ENCODE results near the gene USP14. TPM values are rescaled to one million over a fixed set of nuclear protein-coding genes. Genes with fewer than 3 reads are reported as not detected.

USP14 gene
- total and polyA plus RNA-seq, 2 experiments from 2014 or later: 82.4 to 83.5 TPM

GRCh38 chr18:231563-231962, 73.2 kb downstream of the USP14 start:
- Histone ChIP-seq H3K79me2 (replicated peaks; ENCODE audit: insufficient read depth) (no peaks in the 10 kb centered on the region), H3K27me3 (ENCODE audit: insufficient read depth) (no peaks in the 10 kb centered on the region), H3F3A (replicated peaks; ENCODE audit: low read depth) (no peaks in the 10 kb centered on the region), H3K4me2 (no peak overlapping the region), H3K27ac (ENCODE audit: low read depth) (no peak overlapping the region), H3K4me3 (no peak overlapping the region), H3K36me3 (ENCODE audit: insufficient read depth) (no peaks in the 10 kb centered on the region), H2AFZ (no peak overlapping the region), H4K20me1 (replicated peaks; ENCODE audit: insufficient read depth) (peaks cover 11% of the 10 kb centered on the region; the same call in 1 of the 2 replicates), H3K9me2 (ENCODE audit: insufficient read depth) (no peaks in the 10 kb centered on the region), H3K4me1 (ENCODE audit: insufficient read depth) (no peaks in the 10 kb centered on the region)
- Mint-ChIP-seq H3K36me3 (ENCODE audit: low read depth) (peaks cover 11% of the 10 kb centered on the region; the same call in 2 of the 3 replicates), H3K4me1 (no peaks in the 10 kb centered on the region), H3K27me3 (ENCODE audit: insufficient read depth, low read depth, poor library complexity) (no peaks in the 10 kb centered on the region), H3K9me3 (no peaks in the 10 kb centered on the region), H3K27ac (no peak overlapping the region), H3K4me3 (no peak overlapping the region)
- no peak for TF ChIP-seq STAT1 (IDR thresholded peaks at IDR 0.05; ENCODE audit: unreplicated experiment)
- TF ChIP-seq REST (IDR thresholded peaks at IDR 0.05; ENCODE audit: unreplicated experiment): no peak
- TF ChIP-seq ETS1 (IDR thresholded peaks at IDR 0.05): no peak
- no peak for TF ChIP-seq CTCF (conservative IDR thresholded peaks at IDR 0.05; ENCODE audit: low read depth in 2 of 2)
- TF ChIP-seq CREB1 (CRISPR knock-in tag; IDR thresholded peaks at IDR 0.05; ENCODE audit: low read depth): no peak
- TF ChIP-seq JUNB (IDR thresholded peaks at IDR 0.05; ENCODE audit: unreplicated experiment): no peak
- TF ChIP-seq ZNF331 (CRISPR knock-in tag; IDR thresholded peaks at IDR 0.05; ENCODE audit: low read depth): no peak
- no peak for TF ChIP-seq POLR2AphosphoS5 (IDR thresholded peaks at IDR 0.05; ENCODE audit: low read depth)
- no peak for TF ChIP-seq EZH2 (IDR thresholded peaks at IDR 0.05; ENCODE audit: low read depth, unreplicated experiment)
- no peak for TF ChIP-seq EZH2phosphoT487 (IDR thresholded peaks at IDR 0.05; ENCODE audit: unreplicated experiment)
- no peak for TF ChIP-seq ZNF114 (CRISPR knock-in tag; IDR thresholded peaks at IDR 0.05)
- TF ChIP-seq NANOG (IDR thresholded peaks at IDR 0.05; ENCODE audit: borderline replicate concordance): no peak
- no peak for TF ChIP-seq ZNF462 (CRISPR knock-in tag; IDR thresholded peaks at IDR 0.05)
- DNase-seq (ENCODE audit: low spot score) (no peak), ATAC-seq (no peak)

Data from GM23338 (cell line).